Superior temporal gyrus (tissue), 1 donor: ENCODE data around the gene SLC44A4.
A peak's percentile ranks its signal among the peaks of the same experiment; 100 is the strongest.
"Not testable (repeated sequence)": the region's sequence is repeated elsewhere in the genome, so short reads cannot be mapped to it uniquely, and the experiment has no call there.

Source experiments
- DNase-seq: peaks from one replicate; pipeline ENCODE4 v3.0.0-alpha.2; 2016; ENCODE audit errors: extremely low spot score

SLC44A4 gene

GRCh38 chr6:31879901-31880300 lies 1.1 kb upstream of the SLC44A4 start:
- no peak for DNase-seq

DNA sequence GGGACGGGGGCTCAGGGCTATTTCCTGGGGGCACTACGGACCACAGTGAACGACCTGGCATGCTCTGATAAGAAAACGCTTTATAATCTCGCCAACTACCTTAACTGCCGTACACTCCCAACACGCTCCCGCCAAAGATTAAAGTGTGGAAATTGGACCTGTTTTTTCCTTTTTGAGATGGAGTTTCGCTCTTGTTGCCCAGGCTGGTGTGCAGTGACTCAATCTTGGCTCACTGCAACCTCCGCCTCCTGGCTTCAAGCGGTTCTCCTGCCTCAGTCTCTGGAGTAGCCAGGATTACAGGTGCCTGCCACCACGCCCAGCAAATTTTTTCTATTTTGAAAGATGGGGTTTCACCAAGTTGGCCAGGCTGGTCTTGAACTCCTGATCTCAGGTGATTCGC lies 346 bp upstream of the SLC44A4 start:
- DNase-seq: no peak

DNA sequence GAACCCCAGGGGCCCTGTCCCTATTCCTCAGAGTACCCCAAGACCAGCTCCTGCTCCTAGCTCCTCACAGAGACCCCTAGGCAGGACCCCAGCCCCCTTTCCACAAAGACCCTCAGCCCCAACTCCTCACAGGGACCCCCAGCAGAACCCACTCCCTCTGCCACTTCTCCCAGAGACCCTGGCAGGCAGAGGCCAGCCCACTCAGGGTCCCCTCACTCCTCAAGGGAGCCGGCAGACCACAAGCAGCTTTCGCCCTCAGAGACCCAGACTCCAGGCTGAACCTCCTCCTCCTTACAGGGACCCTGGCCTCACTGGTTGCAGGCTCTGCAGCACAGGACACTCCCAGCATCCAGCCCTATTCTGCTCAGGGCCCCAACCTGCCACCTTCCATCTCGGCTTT lies 575 bp downstream of the SLC44A4 start:
- no peak for DNase-seq

DNA sequence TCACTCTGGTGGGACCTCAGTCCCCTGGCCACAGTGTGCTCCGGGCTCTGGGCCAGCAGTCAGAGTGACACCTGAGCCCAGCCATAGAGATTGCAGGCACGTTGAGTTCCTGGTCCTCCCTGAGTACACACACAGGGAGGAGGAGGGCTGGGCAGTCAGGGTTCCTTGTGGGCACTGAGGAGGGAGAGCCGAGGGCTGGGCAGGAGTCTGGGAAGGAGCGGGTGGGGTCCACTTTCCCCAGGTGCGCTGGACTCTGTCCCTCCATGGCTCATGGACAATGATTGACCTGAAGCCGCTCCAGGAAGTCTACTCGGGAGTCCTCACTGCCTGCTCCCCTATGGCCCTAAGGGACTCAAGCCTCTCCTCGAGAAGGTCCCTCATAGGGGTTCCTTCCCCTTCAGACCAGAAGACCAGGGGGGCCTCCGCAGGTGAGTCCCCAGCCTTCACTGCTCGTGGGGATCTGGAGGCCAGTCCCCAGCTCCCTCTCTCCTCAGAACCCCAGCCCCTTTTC lies 1.1 kb downstream of the SLC44A4 start:
- no peak for DNase-seq

DNA sequence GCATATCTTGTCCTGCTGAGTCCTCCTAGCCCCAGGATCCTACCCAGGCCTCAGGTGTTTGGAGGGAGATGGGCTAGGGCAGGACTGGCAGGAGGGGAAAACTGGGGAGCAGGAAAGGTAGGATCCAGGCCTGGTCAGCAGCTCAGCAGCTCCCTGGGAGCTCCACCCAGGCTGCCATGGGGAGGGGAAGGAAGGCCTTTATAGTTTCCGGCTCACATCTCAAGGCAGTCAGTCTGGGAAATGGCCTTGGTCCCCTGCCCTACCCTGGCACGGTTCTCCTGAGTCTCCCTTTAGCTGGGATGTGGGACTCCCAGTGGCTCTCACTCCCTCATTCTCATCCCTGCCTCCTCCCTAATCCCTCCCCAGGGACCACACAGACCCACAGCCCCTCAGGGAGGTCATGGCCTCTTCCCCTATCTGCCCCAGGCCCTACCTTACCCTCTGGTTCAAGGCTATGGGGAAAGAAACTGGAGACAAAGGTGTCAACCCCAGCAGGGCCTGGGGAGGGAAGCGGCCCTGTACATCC lies 1.6 kb downstream of the SLC44A4 start:
- no peak for DNase-seq

DNA sequence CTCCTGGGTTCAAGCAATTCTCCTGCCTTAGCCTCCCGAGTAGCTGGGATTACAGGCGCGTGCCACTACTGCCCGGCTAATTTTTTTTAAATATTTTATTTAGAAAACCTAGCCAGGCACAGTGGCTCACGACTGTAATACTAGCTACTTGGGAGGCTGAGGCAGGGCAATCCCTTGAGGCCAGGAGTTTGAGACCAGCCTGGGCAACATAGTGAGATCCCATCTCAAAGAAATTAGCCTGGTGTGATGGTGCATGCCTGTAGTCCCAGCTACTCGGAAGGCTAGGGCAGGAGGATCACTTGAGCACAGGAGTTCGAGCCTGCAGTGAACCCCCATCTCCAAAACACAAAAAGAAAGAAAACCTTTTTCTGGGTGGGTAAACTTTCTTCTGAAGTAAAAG lies 2.4 kb downstream of the SLC44A4 start:
- DNase-seq: no peak

DNA sequence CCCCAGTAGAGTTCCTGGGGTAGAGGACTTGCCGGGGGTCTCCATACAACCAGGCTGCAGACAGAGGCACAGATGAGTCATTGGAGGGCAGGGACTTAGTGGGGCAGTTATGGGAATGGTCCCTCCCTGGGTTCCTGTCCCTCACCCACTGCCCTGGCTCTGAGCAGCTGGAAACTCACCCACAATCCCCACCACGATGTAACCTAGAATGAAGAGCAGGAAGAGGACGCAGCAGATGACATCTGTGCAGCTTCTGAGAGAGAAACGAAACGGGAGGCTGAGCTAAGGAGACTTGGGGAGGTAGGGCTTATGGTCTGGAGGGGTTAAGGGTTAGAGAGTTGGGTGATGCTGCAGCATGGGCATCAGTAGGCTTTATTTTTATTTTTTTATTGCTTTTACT lies 2.9 kb downstream of the SLC44A4 start:
- DNase-seq: no peak

- no peak for DNase-seq
Observed at GRCh38 chr6:31874836-31875572, 3.8 kb downstream of the SLC44A4 start.

DNA sequence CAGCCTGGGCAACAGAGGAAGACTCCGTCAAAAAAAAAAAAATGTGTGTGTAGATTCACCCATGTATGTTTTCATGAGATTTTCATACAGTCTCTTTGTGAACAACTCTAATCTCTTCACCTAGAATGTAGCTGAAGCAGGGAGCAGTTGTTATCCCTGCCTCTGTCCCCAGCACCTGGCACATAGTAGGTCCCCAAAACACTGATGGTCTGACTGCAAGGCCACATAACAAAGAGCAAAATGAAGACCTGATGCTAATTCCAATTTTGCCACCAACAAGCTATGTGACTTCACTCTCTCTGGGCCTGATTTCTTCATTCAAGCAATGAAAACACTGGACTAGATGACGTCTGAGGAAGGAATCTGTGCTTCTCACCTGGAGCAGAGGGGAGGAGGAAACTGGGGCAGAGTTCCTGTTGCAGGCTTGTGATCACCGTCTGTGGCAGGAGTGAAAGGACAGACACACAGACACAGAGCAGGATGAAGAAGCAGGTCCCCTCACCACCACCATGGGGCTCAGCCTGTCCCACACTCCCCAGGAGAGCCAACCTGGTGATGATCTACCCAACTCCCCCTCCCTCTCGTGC lies 4.6 kb downstream of the SLC44A4 start:
- DNase-seq: no peak

GRCh38 chr6:31871046-31871659 lies 7.6 kb downstream of the SLC44A4 start:
- DNase-seq: no peak

GRCh38 chr6:31870385-31870921 lies 8.3 kb downstream of the SLC44A4 start:
- no peak for DNase-seq

- no peak for DNase-seq
Observed at GRCh38 chr6:31869343-31869742, 9.5 kb downstream of the SLC44A4 start.

DNA sequence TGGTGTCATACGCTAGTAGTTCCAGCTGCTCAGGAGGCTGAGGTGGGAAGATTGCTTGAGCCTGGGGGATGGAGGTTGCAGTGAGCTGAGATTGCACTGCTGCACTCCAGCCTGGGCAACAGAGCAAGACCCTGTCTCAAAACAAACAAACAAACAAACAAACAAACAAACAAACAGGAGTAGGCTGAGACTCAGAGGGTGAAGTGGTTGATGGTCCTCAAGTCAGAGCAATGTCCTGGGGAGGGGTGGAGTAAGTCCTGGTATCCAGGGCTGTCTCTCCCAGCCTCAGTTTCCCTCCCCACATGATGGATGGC lies 10.2 kb downstream of the SLC44A4 start:
- DNase-seq: not testable (repeated sequence)

DNA sequence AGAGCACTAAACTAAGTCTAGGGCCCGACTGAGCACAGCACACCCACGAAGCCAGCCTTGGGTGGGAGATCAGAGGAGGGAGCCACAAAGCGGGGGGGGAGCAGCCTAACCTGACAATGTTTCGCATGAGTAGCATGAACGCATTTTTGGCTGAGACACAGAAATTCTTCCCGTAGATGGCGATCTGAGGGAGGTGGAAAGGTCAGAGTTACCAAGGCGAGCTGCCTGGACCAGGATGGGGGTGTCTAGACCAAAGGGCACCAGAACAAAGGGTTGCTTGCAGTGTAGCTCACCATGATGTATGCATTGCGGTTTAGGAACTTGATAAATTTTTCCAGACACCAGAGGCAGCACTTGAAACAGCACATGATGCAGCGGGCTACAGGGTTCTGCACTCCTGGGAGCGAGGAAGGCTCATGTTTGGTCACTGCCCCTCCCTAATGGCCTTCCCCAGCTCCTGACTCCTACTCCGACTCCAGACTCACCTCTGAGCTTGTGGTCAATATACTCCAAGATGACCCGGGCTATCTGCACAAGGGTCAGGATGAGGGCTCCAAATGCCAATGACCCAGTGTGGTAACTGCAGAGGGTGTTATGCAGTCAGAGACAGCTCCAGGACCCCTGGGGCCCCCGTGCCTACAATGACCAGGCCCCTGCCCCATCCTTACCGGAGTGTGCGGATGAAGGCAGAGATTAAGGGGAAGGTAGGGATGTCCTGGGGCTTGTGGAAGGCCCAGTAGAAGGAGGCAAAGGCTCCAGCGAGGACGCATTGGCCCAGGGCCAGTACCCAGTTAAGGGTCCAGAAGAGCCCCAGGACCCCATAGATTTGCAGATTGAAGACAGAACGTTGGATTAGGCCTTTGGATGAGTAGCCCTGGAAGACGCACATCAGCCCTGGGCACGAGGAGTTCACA lies 13.3 kb downstream of the SLC44A4 start:
- DNase-seq: no peak

DNA sequence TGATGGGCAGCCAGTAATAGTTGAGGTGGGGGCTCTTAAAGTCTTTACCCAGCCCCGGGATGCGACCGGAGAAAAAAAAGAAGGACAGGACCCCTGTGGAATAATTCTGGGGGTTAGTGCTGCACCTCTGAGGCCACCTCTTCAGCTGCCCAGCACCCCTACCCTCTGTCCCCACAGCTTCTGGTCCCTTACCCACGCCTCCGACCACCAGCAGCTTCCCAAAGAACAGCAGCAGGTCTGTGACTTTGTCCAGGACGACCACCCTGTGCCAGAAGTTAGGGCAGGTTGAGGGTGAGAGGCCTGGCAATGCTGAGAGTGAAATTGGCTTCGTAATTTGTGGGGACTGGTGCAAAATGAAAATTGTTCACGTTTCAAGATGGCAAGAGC lies 14.0 kb downstream of the SLC44A4 start:
- DNase-seq: no peak

DNA sequence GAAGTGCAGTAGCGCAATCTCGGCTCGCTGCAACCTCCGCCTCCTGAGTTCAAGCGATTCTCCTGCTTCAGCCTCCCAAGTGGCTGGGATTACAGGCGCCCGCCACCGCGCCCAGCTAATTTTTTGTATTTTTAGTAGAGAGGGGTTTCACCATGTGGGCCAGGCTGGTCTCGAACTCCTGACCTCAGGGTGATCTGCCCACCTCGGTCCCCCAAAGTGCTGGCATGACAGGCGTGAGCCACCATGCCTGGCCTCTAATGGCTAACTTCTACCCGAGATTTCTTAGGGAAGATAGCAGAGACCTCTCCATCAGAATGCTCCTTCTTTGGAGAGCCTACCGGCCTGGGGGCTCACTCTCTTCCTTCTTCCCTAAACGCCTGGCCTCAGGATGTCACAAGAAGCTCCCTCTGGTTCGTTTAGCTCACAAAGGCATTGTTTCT lies 14.7 kb downstream of the SLC44A4 start:
- not testable (repeated sequence) for DNase-seq

GRCh38 chr6:31862344-31863235 lies 16.2 kb downstream of the SLC44A4 start, which contains the start of gene NEU1:
Gene NEU1, minus strand, starts transcription at chr6:31862821. Its CDS starts 45 bp downstream, at chr6:31862776.
- DNase-seq: peak; percentile 100

- DNase-seq: no peak
Observed at GRCh38 chr6:31861919-31862343, 16.9 kb downstream of the SLC44A4 start.

GRCh38 chr6:31861150-31861549 lies 17.6 kb downstream of the SLC44A4 start:
- no peak for DNase-seq

- no peak for DNase-seq
Observed at GRCh38 chr6:31860349-31860748, 18.4 kb downstream of the SLC44A4 start.
